Endothelial cell of umbilical vein (primary cell): ENCODE results near the gene RAB31. TPM values are rescaled to one million over a fixed set of nuclear protein-coding genes. Genes with fewer than 3 reads are reported as not detected.

Experiments used
- BruUV-seq: library from RNA; stranded (reverse); fragments of 400-500 nt; replicated peaks from 2 replicates; lab custom pipeline; 2021; lab: Mats Ljungman, UMichigan
- CTCF ChIA-PET: fragments of 300-600, 350-600 bp; sonication (Branson Sonifier 250); formaldehyde crosslinking; loops from one replicate; lab custom pipeline; 2021; ENCODE audit warnings: antibody characterized with exemption, inconsistent platforms; lab: Charles Lee
- POLR2A ChIA-PET: fragments of 300-600, 350-600 bp; sonication (Branson Sonifier 250); formaldehyde crosslinking; loops from one replicate; lab custom pipeline; 2021; ENCODE audit warnings: antibody characterized with exemption, inconsistent platforms; lab: Charles Lee
- DNase-seq: peaks from one replicate; pipeline ENCODE4 v3.0.0-alpha.2; 2011; ENCODE audit warnings: low read depth, low spot score
- FAIRE-seq: peaks from 2 replicates; lab custom pipeline; 2011; peaks lifted over from hg19 to GRCh38; lab: Jason Lieb, UNC
- H2AFZ ChIP-seq: 2 replicates; pipeline ENCODE4 v1.6.0; 2012; ENCODE audit warnings: low read depth, low read length, control low read depth, inconsistent platforms
- H3K27ac ChIP-seq: 2 replicates; pipeline ENCODE4 v1.5.1; 2011; ENCODE audit warnings: low read depth, mild to moderate bottlenecking, control low read depth, low read length, moderate library complexity; ENCODE audit not compliant: insufficient read depth
- H3K27me3 ChIP-seq, 2 experiments: 2 replicates each; pipeline versions ENCODE4 v1.6.0 to v1.6.1; 2011; ENCODE audit warnings: low read length in 2 of 2, mixed read lengths in 1 of 2; ENCODE audit not compliant: control insufficient read depth in 2 of 2, insufficient read depth in 2 of 2
- H3K36me3 ChIP-seq, 2 experiments: 2 replicates in 1 of 2; 3 replicates in 1 of 2; pipeline ENCODE4 v1.5.1; 2011; ENCODE audit warnings: low read length in 2 of 2, mild to moderate bottlenecking in 1 of 2, moderate library complexity in 1 of 2; ENCODE audit not compliant: control insufficient read depth in 2 of 2, insufficient read depth in 2 of 2; ENCODE audit errors: extremely low read depth in 1 of 2
- H3K4me1 ChIP-seq: 3 replicates; pipeline ENCODE4 v1.5.1; 2011; ENCODE audit warnings: mild to moderate bottlenecking, low read length; ENCODE audit not compliant: control insufficient read depth, insufficient read depth; ENCODE audit errors: extremely low read depth
- H3K4me2 ChIP-seq: 2 replicates; pipeline ENCODE4 v1.6.1; 2011; ENCODE audit warnings: low read length, control low read depth, mixed read lengths; ENCODE audit not compliant: insufficient read depth
- H3K4me3 ChIP-seq, 3 experiments: fragments of 200-600 bp in 1 of 3; sonication (generic), shearing (Covaris generic) in 1 of 3; replicated peaks in 1 of 3; 2 replicates each; pipeline ENCODE4 v1.5.1; 2011 to 2016; ENCODE audit warnings: control low read depth in 3 of 3, low read length in 3 of 3, mild to moderate bottlenecking in 2 of 3, inconsistent platforms in 1 of 3, low read depth in 1 of 3, moderate library complexity in 1 of 3; ENCODE audit not compliant: insufficient read depth in 1 of 3
- H3K79me2 ChIP-seq: 2 replicates; pipeline ENCODE4 v1.6.0; 2012; ENCODE audit warnings: low read length, inconsistent platforms; ENCODE audit not compliant: control insufficient read depth, insufficient read depth
- H3K9ac ChIP-seq: replicated peaks from 2 replicates; pipeline ENCODE3; 2011; ENCODE audit warnings: low read length, control low read depth; ENCODE audit not compliant: insufficient read depth; ENCODE audit errors: extremely low read depth
- H3K9me1 ChIP-seq: replicated peaks from 3 replicates; pipeline ENCODE4 v1.6.0; 2011; ENCODE audit warnings: mild to moderate bottlenecking, low read length; ENCODE audit not compliant: control insufficient read depth, insufficient read depth; ENCODE audit errors: extremely low read depth
- H3K9me3 ChIP-seq: replicated peaks from 2 replicates; pipeline ENCODE4 v1.5.1; 2012; ENCODE audit warnings: low read length, inconsistent platforms; ENCODE audit not compliant: control insufficient read depth, insufficient read depth
- H4K20me1 ChIP-seq: replicated peaks from 2 replicates; pipeline ENCODE3; 2011; ENCODE audit warnings: mild to moderate bottlenecking, low read length; ENCODE audit not compliant: control insufficient read depth, insufficient read depth; ENCODE audit errors: extremely low read depth
- CTCF ChIP-seq, 2 donors: IDR thresholded peaks; 1 replicate in 1 of 2; 2 replicates in 1 of 2; pipeline ENCODE4 v1.5.1; 2011; ENCODE audit warnings: low read length in 2 of 2, mild to moderate bottlenecking in 2 of 2, moderate library complexity in 2 of 2, control low read depth in 1 of 2, inconsistent platforms in 1 of 2, low read depth in 1 of 2; ENCODE audit not compliant: insufficient read depth in 1 of 2; ENCODE audit errors: extremely low read depth in 1 of 2
- EZH2 ChIP-seq: IDR thresholded peaks from 2 replicates; pipeline ENCODE4 v1.6.1; 2012; ENCODE audit warnings: borderline replicate concordance, low read depth, mild to moderate bottlenecking, moderate library complexity, low read length, inconsistent platforms; ENCODE audit not compliant: severe bottlenecking
- FOS ChIP-seq: IDR thresholded peaks from 2 replicates; pipeline ENCODE4 v1.6.1; 2011; ENCODE audit warnings: mild to moderate bottlenecking, low read length, moderate library complexity, borderline replicate concordance; ENCODE audit not compliant: insufficient read depth
- GATA2 ChIP-seq: IDR thresholded peaks from 2 replicates; pipeline ENCODE4 v1.7.0; 2011; ENCODE audit warnings: low read depth, mild to moderate bottlenecking, moderate library complexity, mixed read lengths, low read length; ENCODE audit not compliant: insufficient read length, insufficient read depth
- JUN ChIP-seq: IDR thresholded peaks from 2 replicates; pipeline ENCODE4 v1.6.1; 2011; ENCODE audit warnings: borderline replicate concordance, low read depth; ENCODE audit not compliant: insufficient read length, insufficient read depth
- MYC ChIP-seq: IDR thresholded peaks from one replicate; pipeline ENCODE4 v1.6.1; 2011; ENCODE audit warnings: mild to moderate bottlenecking, low read depth, low read length
- POLR2A ChIP-seq: IDR thresholded peaks from 2 replicates; pipeline ENCODE4 v1.6.1; 2012; ENCODE audit warnings: low read depth, mild to moderate bottlenecking, control low read depth, low read length
- dilution Hi-C: fragments of 300-500 bp; cut with MboI; formaldehyde crosslinking; loops from one replicate; pipeline ENCODE4 v1.15.0; 2019; ENCODE audit warnings: low sequenced_read_pairs; ENCODE audit not compliant: extremely low pct_ligation_motif_present
- intact Hi-C: fragments of 100-400 bp; cut with micrococcal nuclease; formaldehyde crosslinking; loops from one replicate; pipeline ENCODE4 v1.10.0; 2022
- polyA plus RNA-seq, 4 experiments: library from polyadenylated mRNA; depleted of rRNA in 3 of 4; stranded (reverse) in 3 of 4; unstranded in 1 of 4; fragments of >200 nt; gene quantifications; 2 replicates each; pipeline versions ENCODE4 v1.2.1 to v1.2.3, GENCODE V29; 2011 to 2012; ENCODE audit warnings: missing spikeins in 1 of 4
- total RNA-seq: library from RNA; stranded (reverse); gene quantifications from 2 replicates; pipeline ENCODE4 v1.2.3, GENCODE V29; 2021

The RAB31 gene
- total and polyA plus RNA-seq, 2 donors (not counting 3 experiments of a cell fraction or from before 2014, with no cell fraction given) = 30.5 TPM

- intact Hi-C loops = no loop called here
- peaks cover 0 to 2% of the 10 kb centered on the region in 2 experiments for H3K36me3 ChIP-seq
- BruUV-seq = no TSS peak
- FAIRE-seq (no peak), DNase-seq (no peak)
- H3K9ac ChIP-seq = no peak overlapping the region
- no peaks in the 10 kb centered on the region for H3K9me3 ChIP-seq
- ChIA-PET CTCF (no interaction called here), POLR2A (no interaction called here)
- no peak overlapping the region for H3K4me2 ChIP-seq
- TF ChIP-seq POLR2A = no peak
- TF ChIP-seq JUN = no peak
- TF ChIP-seq GATA2 = no peak
- no peak for TF ChIP-seq MYC
- TF ChIP-seq CTCF (IDR thresholded peaks at IDR 0.05; ENCODE audit: extremely low read depth in 1 of 2, insufficient read depth in 1 of 2, low read depth in 1 of 2, low read length in 2 of 2) = no peak
- TF ChIP-seq EZH2 = no peak
- no peak for TF ChIP-seq FOS
- H3K4me1 ChIP-seq = peaks cover 10% of the 10 kb centered on the region
- H3K79me2 ChIP-seq = no peaks in the 10 kb centered on the region
- H4K20me1 ChIP-seq = no peaks in the 10 kb centered on the region
- H3K27me3 ChIP-seq = no peaks in the 10 kb centered on the region
- dilution Hi-C loops = no loop called here
- H3K27ac ChIP-seq = no peak overlapping the region
- H2AFZ ChIP-seq = no peak overlapping the region
- H3K4me3 ChIP-seq = no peak overlapping the region
- H3K9me1 ChIP-seq = no peaks in the 10 kb centered on the region
Observed at GRCh38 chr18:9820719-9821118, 112.6 kb downstream of the RAB31 start.
